ENCODE results near the gene FES.

DNA sequence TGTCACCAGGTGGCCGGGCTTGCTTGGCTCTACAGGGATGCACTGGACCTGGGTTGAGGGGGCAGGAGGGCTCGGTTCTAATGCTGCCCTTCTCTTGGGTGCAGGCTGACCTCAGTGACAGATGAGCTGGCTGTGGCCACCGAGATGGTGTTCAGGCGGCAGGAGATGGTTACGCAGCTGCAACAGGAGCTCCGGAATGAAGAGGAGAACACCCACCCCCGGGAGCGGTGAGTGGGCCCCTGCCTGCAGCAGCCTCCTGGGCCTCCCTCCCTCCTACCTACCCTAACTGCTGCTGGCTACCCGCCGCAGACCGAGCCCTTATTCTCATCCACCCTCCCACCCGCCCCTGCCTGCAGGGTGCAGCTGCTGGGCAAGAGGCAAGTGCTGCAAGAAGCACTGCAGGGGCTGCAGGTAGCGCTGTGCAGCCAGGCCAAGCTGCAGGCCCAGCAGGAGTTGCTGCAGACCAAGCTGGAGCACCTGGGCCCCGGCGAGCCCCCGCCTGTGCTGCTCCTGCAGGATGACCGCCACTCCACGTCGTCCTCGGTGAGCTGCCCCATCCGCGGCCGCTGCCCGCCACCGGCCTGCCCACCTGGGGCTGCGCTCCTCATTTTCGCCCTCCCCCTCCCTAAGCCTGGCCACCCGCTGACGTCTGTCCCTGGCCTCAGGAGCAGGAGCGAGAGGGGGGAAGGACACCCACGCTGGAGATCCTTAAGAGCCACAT is 5.6 kb downstream of the FES start:
- TF ChIP-seq, protein P1, sequence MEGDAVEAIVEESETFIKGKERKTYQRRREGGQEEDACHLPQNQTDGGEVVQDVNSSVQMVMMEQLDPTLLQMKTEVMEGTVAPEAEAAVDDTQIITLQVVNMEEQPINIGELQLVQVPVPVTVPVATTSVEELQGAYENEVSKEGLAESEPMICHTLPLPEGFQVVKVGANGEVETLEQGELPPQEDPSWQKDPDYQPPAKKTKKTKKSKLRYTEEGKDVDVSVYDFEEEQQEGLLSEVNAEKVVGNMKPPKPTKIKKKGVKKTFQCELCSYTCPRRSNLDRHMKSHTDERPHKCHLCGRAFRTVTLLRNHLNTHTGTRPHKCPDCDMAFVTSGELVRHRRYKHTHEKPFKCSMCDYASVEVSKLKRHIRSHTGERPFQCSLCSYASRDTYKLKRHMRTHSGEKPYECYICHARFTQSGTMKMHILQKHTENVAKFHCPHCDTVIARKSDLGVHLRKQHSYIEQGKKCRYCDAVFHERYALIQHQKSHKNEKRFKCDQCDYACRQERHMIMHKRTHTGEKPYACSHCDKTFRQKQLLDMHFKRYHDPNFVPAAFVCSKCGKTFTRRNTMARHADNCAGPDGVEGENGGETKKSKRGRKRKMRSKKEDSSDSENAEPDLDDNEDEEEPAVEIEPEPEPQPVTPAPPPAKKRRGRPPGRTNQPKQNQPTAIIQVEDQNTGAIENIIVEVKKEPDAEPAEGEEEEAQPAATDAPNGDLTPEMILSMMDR (IDR thresholded peaks at IDR 0.05; ENCODE audit: borderline replicate concordance, extremely low read depth, low read length, poor library complexity, severe bottlenecking): no peak
- no peak for TF ChIP-seq EZH2 (IDR thresholded peaks at IDR 0.05; ENCODE audit: borderline replicate concordance, low read depth, low read length, severe bottlenecking)
